Liver (tissue), 9 donors: ENCODE measurements around the gene HRH1. TPM values are rescaled to one million over a fixed set of nuclear protein-coding genes. Genes with fewer than 3 reads are reported as not detected.

Experiments used
- DNase-seq: peaks from one replicate; pipeline ENCODE4 v3.0.0-alpha.2; 2017; ENCODE audit warnings: low spot score
- H3K27ac ChIP-seq, 2 donors: one replicate each; pipeline ENCODE4 v1.7.0; 2013; ENCODE audit warnings: inconsistent platforms in 2 of 2, low read length in 2 of 2, control low read depth in 1 of 2, low read depth in 1 of 2, mild to moderate bottlenecking in 1 of 2
- H3K27me3 ChIP-seq, 4 donors: one replicate each; pipeline versions ENCODE4 v1.6.1 to v1.7.0; 2013; ENCODE audit warnings: low read length in 3 of 4, inconsistent platforms in 1 of 4, mild to moderate bottlenecking in 1 of 4, moderate library complexity in 1 of 4; ENCODE audit not compliant: control insufficient read depth in 4 of 4, insufficient read depth in 4 of 4
- H3K36me3 ChIP-seq, 4 donors: one replicate each; pipeline versions ENCODE4 v1.6.1 to v1.7.0; 2013; ENCODE audit warnings: low read length in 3 of 4, mild to moderate bottlenecking in 3 of 4, low read depth in 1 of 4, moderate library complexity in 1 of 4; ENCODE audit not compliant: control insufficient read depth in 4 of 4, insufficient read depth in 3 of 4
- H3K4me1 ChIP-seq, 4 donors: one replicate each; pipeline versions ENCODE4 v1.6.1 to v1.7.0; 2013; ENCODE audit warnings: low read length in 3 of 4, mild to moderate bottlenecking in 3 of 4, moderate library complexity in 1 of 4; ENCODE audit not compliant: control insufficient read depth in 4 of 4, insufficient read depth in 4 of 4
- H3K4me3 ChIP-seq, 3 donors: one replicate each; pipeline versions ENCODE4 v1.6.1 to v1.7.0; 2013; ENCODE audit warnings: low read length in 3 of 3, control low read depth in 1 of 3, low read depth in 1 of 3, mild to moderate bottlenecking in 1 of 3
- H3K9ac ChIP-seq, 2 donors: one replicate each; pipeline ENCODE4 v1.7.0; 2013; ENCODE audit warnings: low read length in 2 of 2, mild to moderate bottlenecking in 2 of 2, moderate library complexity in 2 of 2, control low read depth in 1 of 2, low read depth in 1 of 2
- H3K9me3 ChIP-seq, 4 donors: one replicate each; pipeline versions ENCODE4 v1.6.1 to v1.7.0; 2013; ENCODE audit warnings: low read length in 3 of 4; ENCODE audit not compliant: control insufficient read depth in 4 of 4
- EGR1 ChIP-seq, 2 donors: IDR thresholded peaks; 2 replicates each; pipeline ENCODE4 v1.6.1; 2016 to 2018; ENCODE audit warnings: antibody characterized with exemption in 2 of 2, low read depth in 2 of 2
- FOXA2 ChIP-seq: IDR thresholded peaks from 2 replicates; pipeline ENCODE4 v1.6.1; 2016; ENCODE audit warnings: antibody characterized with exemption
- HNF4G ChIP-seq: IDR thresholded peaks from 2 replicates; pipeline ENCODE4 v1.6.1; 2016; ENCODE audit warnings: antibody characterized with exemption
- JUND ChIP-seq, 2 donors: IDR thresholded peaks; 2 replicates each; pipeline ENCODE4 v1.6.1; 2016; ENCODE audit warnings: antibody characterized with exemption in 2 of 2
- SP1 ChIP-seq: IDR thresholded peaks from 2 replicates; pipeline ENCODE4 v1.6.1; 2018; ENCODE audit warnings: antibody characterized with exemption, mild to moderate bottlenecking
- TAF1 ChIP-seq: conservative IDR thresholded peaks from 2 replicates; pipeline ENCODE4 v1.6.1; 2016; ENCODE audit warnings: antibody characterized with exemption, mild to moderate bottlenecking
- WGBS: extraction: QIAGEN DNeasy Blood & Tissue Kit; methylation state at CpG from one replicate; pipeline ENCODE4 v1.1.7; 2013; 5-methylcytosine and 5-hydroxymethylcytosine counted together
- polyA plus RNA-seq, 2 donors: library from polyadenylated mRNA; stranded (reverse) in 1 of 2; unstranded in 1 of 2; fragments of 200-250 nt in 1 of 2; fragments of >200 nt in 1 of 2; fragmentation: Nextera tagmentation in 1 of 2; extraction: Ambion mirVana in 1 of 2; gene quantifications; one replicate each; pipeline versions ENCODE4 v1.2.1 to v1.2.3, GENCODE V29; 2013 to 2015
- total RNA-seq, 2 donors: library from RNA; depleted of rRNA; stranded (reverse); fragments of >200 nt; gene quantifications; one replicate each; pipeline ENCODE4 v1.2.3, GENCODE V29; 2014
- TF ChIP-seq, protein P1 (sequence below): IDR thresholded peaks from 2 replicates; pipeline ENCODE4 v1.6.1; 2016; ENCODE audit warnings: antibody characterized with exemption, mild to moderate bottlenecking
- TF ChIP-seq, protein P2 (sequence below): IDR thresholded peaks from 2 replicates; pipeline ENCODE4 v1.6.1; 2016; ENCODE audit warnings: antibody characterized with exemption
- TF ChIP-seq, protein P3 (sequence below): fragments of 150-350 bp; IDR thresholded peaks from 2 replicates; pipeline ENCODE4 v1.5.1; 2017; ENCODE audit warnings: improper control_type of control experiment, low read depth, low read length; ENCODE audit not compliant: missing input control
- TF ChIP-seq, protein P4 (sequence below): IDR thresholded peaks from 2 replicates; pipeline ENCODE4 v1.6.1; 2016; ENCODE audit warnings: antibody characterized with exemption
- TF ChIP-seq, protein P5 (sequence below): IDR thresholded peaks from 2 replicates; pipeline ENCODE4 v1.6.1; 2016; ENCODE audit warnings: antibody characterized with exemption
- donor health status: healthy.
- donor health status: healthy.
- donor health status: healthy.
- donor health status: healthy.
- donor health status: healthy.

The HRH1 gene
- total and polyA plus RNA-seq, 4 donors = 0.07 to 1.3 (median 0.31) TPM

DNA sequence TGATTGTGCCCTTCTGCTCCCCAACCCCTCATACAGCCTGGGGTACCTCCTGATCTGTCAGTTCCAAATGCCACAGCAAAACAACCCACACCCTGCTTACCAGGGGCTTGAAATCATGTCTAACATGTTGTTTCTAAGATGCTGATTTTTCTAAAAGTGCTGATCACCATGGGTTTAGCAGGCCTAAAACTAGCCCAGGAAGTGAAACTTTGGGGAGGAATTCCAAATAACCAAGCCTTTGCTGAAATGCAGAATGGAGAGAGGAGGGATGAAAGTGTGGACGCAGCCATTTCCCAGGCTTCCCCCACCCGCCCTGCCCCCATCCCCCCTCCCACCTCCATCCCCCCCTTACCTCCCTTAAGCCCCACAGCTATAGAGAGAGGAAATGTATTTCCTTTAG lies 2.0 kb upstream of the HRH1 start:
- no peak overlapping the region for H3K27ac ChIP-seq
- H3K4me3 ChIP-seq = no peak overlapping the region
- WGBS = 54% methylated on average over 2 of the region's 2 CpGs
- TF ChIP-seq, protein P1, sequence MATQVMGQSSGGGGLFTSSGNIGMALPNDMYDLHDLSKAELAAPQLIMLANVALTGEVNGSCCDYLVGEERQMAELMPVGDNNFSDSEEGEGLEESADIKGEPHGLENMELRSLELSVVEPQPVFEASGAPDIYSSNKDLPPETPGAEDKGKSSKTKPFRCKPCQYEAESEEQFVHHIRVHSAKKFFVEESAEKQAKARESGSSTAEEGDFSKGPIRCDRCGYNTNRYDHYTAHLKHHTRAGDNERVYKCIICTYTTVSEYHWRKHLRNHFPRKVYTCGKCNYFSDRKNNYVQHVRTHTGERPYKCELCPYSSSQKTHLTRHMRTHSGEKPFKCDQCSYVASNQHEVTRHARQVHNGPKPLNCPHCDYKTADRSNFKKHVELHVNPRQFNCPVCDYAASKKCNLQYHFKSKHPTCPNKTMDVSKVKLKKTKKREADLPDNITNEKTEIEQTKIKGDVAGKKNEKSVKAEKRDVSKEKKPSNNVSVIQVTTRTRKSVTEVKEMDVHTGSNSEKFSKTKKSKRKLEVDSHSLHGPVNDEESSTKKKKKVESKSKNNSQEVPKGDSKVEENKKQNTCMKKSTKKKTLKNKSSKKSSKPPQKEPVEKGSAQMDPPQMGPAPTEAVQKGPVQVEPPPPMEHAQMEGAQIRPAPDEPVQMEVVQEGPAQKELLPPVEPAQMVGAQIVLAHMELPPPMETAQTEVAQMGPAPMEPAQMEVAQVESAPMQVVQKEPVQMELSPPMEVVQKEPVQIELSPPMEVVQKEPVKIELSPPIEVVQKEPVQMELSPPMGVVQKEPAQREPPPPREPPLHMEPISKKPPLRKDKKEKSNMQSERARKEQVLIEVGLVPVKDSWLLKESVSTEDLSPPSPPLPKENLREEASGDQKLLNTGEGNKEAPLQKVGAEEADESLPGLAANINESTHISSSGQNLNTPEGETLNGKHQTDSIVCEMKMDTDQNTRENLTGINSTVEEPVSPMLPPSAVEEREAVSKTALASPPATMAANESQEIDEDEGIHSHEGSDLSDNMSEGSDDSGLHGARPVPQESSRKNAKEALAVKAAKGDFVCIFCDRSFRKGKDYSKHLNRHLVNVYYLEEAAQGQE = no peak
- TF ChIP-seq FOXA2 (no peak), JUND (IDR thresholded peaks at IDR 0.05) (no peak)
- H3K9me3 ChIP-seq = no peaks in the 10 kb centered on the region
- no peaks in the 10 kb centered on the region for H3K36me3 ChIP-seq
- peaks cover 0 to 2% (median 0%) of the 10 kb centered on the region in 4 donors for H3K4me1 ChIP-seq
- no peak overlapping the region for H3K9ac ChIP-seq
- no peak for DNase-seq
- peaks cover 0 to 5% (median 3%) of the 10 kb centered on the region in 4 donors for H3K27me3 ChIP-seq

DNA sequence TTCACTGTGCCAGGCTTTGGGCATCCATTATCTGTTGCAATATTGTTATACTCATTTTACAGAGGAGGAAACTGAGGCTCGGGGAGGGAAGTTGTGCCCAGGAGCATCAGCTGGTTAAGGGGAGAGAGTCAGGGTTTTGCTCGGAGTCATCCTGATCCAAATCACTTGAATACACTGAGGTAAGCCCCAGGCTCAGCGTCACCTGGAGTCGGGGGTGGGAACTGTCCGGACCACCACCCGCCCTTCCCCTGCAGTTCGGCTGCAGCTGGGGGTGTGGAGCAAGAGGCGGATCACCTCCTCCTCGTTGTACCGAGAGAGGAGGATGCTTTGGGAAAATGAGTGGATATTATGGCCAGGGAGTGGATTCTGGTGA lies 646 bp downstream of the HRH1 start:
- TF ChIP-seq, protein P2, sequence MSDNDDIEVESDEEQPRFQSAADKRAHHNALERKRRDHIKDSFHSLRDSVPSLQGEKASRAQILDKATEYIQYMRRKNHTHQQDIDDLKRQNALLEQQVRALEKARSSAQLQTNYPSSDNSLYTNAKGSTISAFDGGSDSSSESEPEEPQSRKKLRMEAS = no peak
- no peak for TF ChIP-seq EGR1 (IDR thresholded peaks at IDR 0.05; ENCODE audit: low read depth in 2 of 2)
- TF ChIP-seq, protein P3, sequence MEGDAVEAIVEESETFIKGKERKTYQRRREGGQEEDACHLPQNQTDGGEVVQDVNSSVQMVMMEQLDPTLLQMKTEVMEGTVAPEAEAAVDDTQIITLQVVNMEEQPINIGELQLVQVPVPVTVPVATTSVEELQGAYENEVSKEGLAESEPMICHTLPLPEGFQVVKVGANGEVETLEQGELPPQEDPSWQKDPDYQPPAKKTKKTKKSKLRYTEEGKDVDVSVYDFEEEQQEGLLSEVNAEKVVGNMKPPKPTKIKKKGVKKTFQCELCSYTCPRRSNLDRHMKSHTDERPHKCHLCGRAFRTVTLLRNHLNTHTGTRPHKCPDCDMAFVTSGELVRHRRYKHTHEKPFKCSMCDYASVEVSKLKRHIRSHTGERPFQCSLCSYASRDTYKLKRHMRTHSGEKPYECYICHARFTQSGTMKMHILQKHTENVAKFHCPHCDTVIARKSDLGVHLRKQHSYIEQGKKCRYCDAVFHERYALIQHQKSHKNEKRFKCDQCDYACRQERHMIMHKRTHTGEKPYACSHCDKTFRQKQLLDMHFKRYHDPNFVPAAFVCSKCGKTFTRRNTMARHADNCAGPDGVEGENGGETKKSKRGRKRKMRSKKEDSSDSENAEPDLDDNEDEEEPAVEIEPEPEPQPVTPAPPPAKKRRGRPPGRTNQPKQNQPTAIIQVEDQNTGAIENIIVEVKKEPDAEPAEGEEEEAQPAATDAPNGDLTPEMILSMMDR = no peak
- no peak for TF ChIP-seq SP1
- no peak for TF ChIP-seq HNF4G
- TF ChIP-seq, protein P4, sequence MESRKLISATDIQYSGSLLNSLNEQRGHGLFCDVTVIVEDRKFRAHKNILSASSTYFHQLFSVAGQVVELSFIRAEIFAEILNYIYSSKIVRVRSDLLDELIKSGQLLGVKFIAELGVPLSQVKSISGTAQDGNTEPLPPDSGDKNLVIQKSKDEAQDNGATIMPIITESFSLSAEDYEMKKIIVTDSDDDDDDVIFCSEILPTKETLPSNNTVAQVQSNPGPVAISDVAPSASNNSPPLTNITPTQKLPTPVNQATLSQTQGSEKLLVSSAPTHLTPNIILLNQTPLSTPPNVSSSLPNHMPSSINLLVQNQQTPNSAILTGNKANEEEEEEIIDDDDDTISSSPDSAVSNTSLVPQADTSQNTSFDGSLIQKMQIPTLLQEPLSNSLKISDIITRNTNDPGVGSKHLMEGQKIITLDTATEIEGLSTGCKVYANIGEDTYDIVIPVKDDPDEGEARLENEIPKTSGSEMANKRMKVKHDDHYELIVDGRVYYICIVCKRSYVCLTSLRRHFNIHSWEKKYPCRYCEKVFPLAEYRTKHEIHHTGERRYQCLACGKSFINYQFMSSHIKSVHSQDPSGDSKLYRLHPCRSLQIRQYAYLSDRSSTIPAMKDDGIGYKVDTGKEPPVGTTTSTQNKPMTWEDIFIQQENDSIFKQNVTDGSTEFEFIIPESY = no peak
- no peak for TF ChIP-seq TAF1
- TF ChIP-seq, protein P5, sequence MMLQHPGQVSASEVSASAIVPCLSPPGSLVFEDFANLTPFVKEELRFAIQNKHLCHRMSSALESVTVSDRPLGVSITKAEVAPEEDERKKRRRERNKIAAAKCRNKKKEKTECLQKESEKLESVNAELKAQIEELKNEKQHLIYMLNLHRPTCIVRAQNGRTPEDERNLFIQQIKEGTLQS = no peak
- peak overlapping the region in 1 of 3 donors; percentile 34 for H3K4me3 ChIP-seq
- no peak overlapping the region for H3K27ac ChIP-seq
- H3K27me3 ChIP-seq = peaks cover 0 to 4% (median 2%) of the 10 kb centered on the region in 4 donors
- H3K36me3 ChIP-seq = no peaks in the 10 kb centered on the region
- H3K9me3 ChIP-seq = no peaks in the 10 kb centered on the region
- DNase-seq = no peak
- H3K9ac ChIP-seq = no peak overlapping the region
- H3K4me1 ChIP-seq = peaks cover 0 to 2% (median 0%) of the 10 kb centered on the region in 4 donors
- WGBS = 5% methylated on average over 10 of the region's 10 CpGs
